AG04450 (cell line): ENCODE data around the gene PACSIN2. TPM values are rescaled to one million over a fixed set of nuclear protein-coding genes. Genes with fewer than 3 reads are reported as not detected.
A peak's percentile ranks its signal among the peaks of the same experiment; 100 is the strongest.
"Not testable (repeated sequence)": the region's sequence is repeated elsewhere in the genome, so short reads cannot be mapped to it uniquely, and the experiment has no call there.

ENCODE experiments used
- CTCF ChIA-PET: fragments of 300-600, 350-600 bp; formaldehyde crosslinking; extraction: SDS; loops from one replicate; lab custom pipeline; 2022; ENCODE audit warnings: antibody characterized with exemption, inconsistent platforms; lab: Charles Lee
- POLR2A ChIA-PET: fragments of 350-600 bp; formaldehyde crosslinking; extraction: SDS; loops from one replicate; lab custom pipeline; 2021; ENCODE audit warnings: antibody characterized with exemption, inconsistent platforms; lab: Yijun Ruan, JAX
- DNase-seq: peaks from one replicate; pipeline ENCODE4 v3.0.0-alpha.2; 2011; ENCODE audit warnings: low read depth, low spot score
- H3K27ac ChIP-seq: one replicate; pipeline ENCODE4 v1.5.1; 2012; ENCODE audit warnings: low read depth, low read length, control low read depth
- H3K27me3 ChIP-seq: one replicate; pipeline ENCODE4 v1.6.0; 2012; ENCODE audit warnings: low read length; ENCODE audit not compliant: control insufficient read depth, insufficient read depth
- H3K4me3 ChIP-seq: 2 replicates; pipeline ENCODE4 v1.5.1; 2011; ENCODE audit warnings: mild to moderate bottlenecking, low read depth, low read length, control low read depth
- H3K9me3 ChIP-seq: 2 replicates; pipeline ENCODE4 v1.5.1; 2012; ENCODE audit warnings: low read length; ENCODE audit not compliant: control insufficient read depth, insufficient read depth
- CTCF ChIP-seq: IDR thresholded peaks from 2 replicates; pipeline ENCODE4 v1.5.1; 2011; ENCODE audit warnings: low read depth, low read length, control low read depth, inconsistent platforms
- polyA plus RNA-seq: library from polyadenylated mRNA; depleted of rRNA; stranded (reverse); fragments of >200 nt; gene quantifications from 2 replicates; pipeline ENCODE4 v1.2.3, GENCODE V29; 2011

The PACSIN2 gene
- polyA plus RNA-seq, 1 experiment: 59.6 TPM

- DNase-seq: no peak
- ChIA-PET CTCF (no interaction called here), POLR2A (interaction anchor here (0.7 to 1.1 kb wide), 2 partner anchors 17 to 232 kb away, joined by 3 to 4 read pairs; partner anchors contain the start of gene PACSIN2)
- Histone ChIP-seq H3K9me3 (peaks cover 7% of the 10 kb centered on the region; the same call in 1 of the 2 replicates), H3K27me3 (no peaks in the 10 kb centered on the region), H3K27ac (no peak overlapping the region), H3K4me3 (no peak overlapping the region)
- no peak for TF ChIP-seq CTCF
Measured at GRCh38 chr22:42997582-42998090, 17.3 kb downstream of the PACSIN2 start.

- Histone ChIP-seq H3K4me3 (no peak overlapping the region), H3K27ac (peak overlapping the region; percentile 21), H3K27me3 (no peaks in the 10 kb centered on the region), H3K9me3 (peaks cover 7% of the 10 kb centered on the region; the same call in 1 of the 2 replicates)
- DNase-seq: no peak
- TF ChIP-seq CTCF: no peak
- POLR2A ChIA-PET: interaction anchor here (1.1 kb wide), 1 partner anchor 18 kb away, joined by 3 read pairs; the partner anchor contains the start of gene PACSIN2
- CTCF ChIA-PET: interaction anchor here (0.5 to 0.7 kb wide), 2 partner anchors 154 to 233 kb away, joined by 3 to 4 read pairs; partner anchors contain the start of gene TSPO
Measured at GRCh38 chr22:42996646-42997365, 18.1 kb downstream of the PACSIN2 start.

- H3K9me3 ChIP-seq, H3K27me3 ChIP-seq, DNase-seq, CTCF ChIA-PET: not testable (repeated sequence)
- POLR2A ChIA-PET: interaction anchor here (0.6 to 1.1 kb wide), 10 partner anchors 8 to 133 kb away, joined by 3 to 29 read pairs (median 4); partner anchors contain the start of gene PACSIN2
- peak overlapping the region; percentile 32; the same call in 1 of the 2 replicates for H3K4me3 ChIP-seq
- peak overlapping the region; percentile 93 for H3K27ac ChIP-seq
Measured at GRCh38 chr22:42995654-42996053, 19.3 kb downstream of the PACSIN2 start.

GRCh38 chr22:42994917-42995562, 19.9 kb downstream of the PACSIN2 start:
- TF ChIP-seq CTCF: no peak
- DNase-seq: peak; percentile 82
- Histone ChIP-seq H3K9me3 (peaks cover 7% of the 10 kb centered on the region; the same call in 1 of the 2 replicates), H3K27me3 (no peaks in the 10 kb centered on the region), H3K4me3 (peak overlapping the region; percentile 55), H3K27ac (peak overlapping the region; percentile 93)
- CTCF ChIA-PET: interaction anchor here (0.6 kb wide), 1 partner anchor 21 kb away, joined by 3 read pairs; no protein-coding TSS in a partner anchor
- POLR2A ChIA-PET: interaction anchor here (0.6 to 1.1 kb wide), 11 partner anchors 9 to 132 kb away, joined by 3 to 29 read pairs (median 4); partner anchors contain the start of gene PACSIN2

GRCh38 chr22:42994276-42994916, 20.6 kb downstream of the PACSIN2 start:
- no peaks in the 10 kb centered on the region for H3K27me3 ChIP-seq
- ChIA-PET CTCF (interaction anchor here (0.6 kb wide), 1 partner anchor 22 kb away, joined by 3 read pairs; no protein-coding TSS in a partner anchor), POLR2A (interaction anchor here (0.8 to 1.1 kb wide), 10 partner anchors 10 to 55 kb away, joined by 3 to 29 read pairs (median 4); partner anchors contain the start of gene PACSIN2)
- H3K4me3 ChIP-seq: peak overlapping the region; percentile 55
- peaks cover 7% of the 10 kb centered on the region; the same call in 1 of the 2 replicates for H3K9me3 ChIP-seq
- no peak for DNase-seq
- no peak for TF ChIP-seq CTCF
- peak overlapping the region; percentile 93 for H3K27ac ChIP-seq
